ENCODE data around the gene MACROD2. TPM values are rescaled to one million over a fixed set of nuclear protein-coding genes. Genes with fewer than 3 reads are reported as not detected.

The MACROD2 gene
- total and polyA plus RNA-seq, 2 of the 4 experiments (the other 2 are of a cell fraction), result not detected

GRCh38 chr20:14726591-14726990 lies 731.3 kb downstream of the MACROD2 start:
- dilution Hi-C loops (cut with HindIII; ENCODE audit: low sequenced_read_pairs, unreplicated experiment) (no loop called here), intact Hi-C loops (cut with micrococcal nuclease) (no loop called here), in situ Hi-C loops (cut with MboI; ENCODE audit: low sequenced_read_pairs) (no loop called here)
- Histone ChIP-seq H2BK15ac (ENCODE audit: low read depth, low read length) (no peak overlapping the region), H3K79me1 (ENCODE audit: low read depth in 1 of 2, low read length in 2 of 2) (no peaks in the 10 kb centered on the region), H3K36me3 (ENCODE audit: control insufficient read depth, insufficient read depth, low read length) (no peaks in the 10 kb centered on the region), H2BK20ac (ENCODE audit: low read depth, low read length) (no peak overlapping the region), H4K91ac (ENCODE audit: insufficient read depth, low read depth, low read length) (no peak overlapping the region), H3K4me3 (ENCODE audit: insufficient read depth, low read depth, low read length) (no peak overlapping the region), H3K27me3 (ENCODE audit: control insufficient read depth, insufficient read depth, low read length) (no peaks in the 10 kb centered on the region), H4K5ac (ENCODE audit: low read depth, low read length) (no peak overlapping the region), H3K9me1 (ENCODE audit: insufficient read depth, low read length) (no peaks in the 10 kb centered on the region), H2BK5ac (ENCODE audit: low read depth, low read length, poor library complexity, severe bottlenecking) (no peak overlapping the region), H3K9ac (ENCODE audit: low read depth, low read length) (no peak overlapping the region), H2AK9ac (replicated peaks; ENCODE audit: low read depth, low read length, poor library complexity) (no peak overlapping the region), H4K8ac (ENCODE audit: low read depth in 2 of 2, low read length in 2 of 2) (no peak overlapping the region), H2BK120ac (ENCODE audit: low read depth, low read length) (no peak overlapping the region), H3K56ac (ENCODE audit: extremely low read depth, insufficient read depth, low read length) (no peak overlapping the region), H2AK5ac (ENCODE audit: low read depth, low read length) (no peak overlapping the region), H4K20me1 (ENCODE audit: insufficient read depth, low read length) (no peaks in the 10 kb centered on the region), H3K4ac (ENCODE audit: low read depth, low read length) (no peak overlapping the region), H3K23ac (ENCODE audit: low read depth, low read length) (no peak overlapping the region), H3K27ac (ENCODE audit: insufficient read depth, low read length) (no peak overlapping the region), H2AFZ (replicated peaks; ENCODE audit: low read length, poor library complexity) (no peak overlapping the region), H3K4me2 (ENCODE audit: low read depth, low read length) (no peak overlapping the region), H3K14ac (replicated peaks; ENCODE audit: low read depth, low read length) (no peak overlapping the region), H3K18ac (ENCODE audit: low read depth, low read length) (no peak overlapping the region), H3K4me1 (ENCODE audit: control insufficient read depth, insufficient read depth, low read length) (no peaks in the 10 kb centered on the region), H3K9me3 (ENCODE audit: control insufficient read depth, insufficient read depth, low read length) (no peaks in the 10 kb centered on the region)
- 100% methylated on average over 1 of the region's 3 CpGs; no CpG with 5 or more reads in 1 of the 2 experiments for WGBS, 2 experiments (ENCODE audit: extremely low coverage in 2 of 2, insufficient read length in 1 of 2)
- TF ChIP-seq RCOR1 (IDR thresholded peaks at IDR 0.05; ENCODE audit: insufficient replicate concordance, low read length), result no peak
- no TSS peak for BruUV-seq (replicated peaks)
- ChIA-PET CTCF (no interaction called here), POLR2A (ENCODE audit: unreplicated experiment) (no interaction called here)
- no peak for DNase-seq
- ATAC-seq (ENCODE audit: low read depth), result no peak

Measured in IMR-90 (cell line).